Sigmoid colon (tissue), 3 donors: Measurements from ENCODE around the gene LRRTM4.

Experiments
- POLR2A ChIP-seq, 2 donors: fragments of 450-650 bp; IDR thresholded peaks; one replicate each; pipeline ENCODE4 v1.6.1; 2016; ENCODE audit warnings: antibody characterized with exemption in 2 of 2, mild to moderate bottlenecking in 2 of 2, moderate library complexity in 2 of 2
- TF ChIP-seq, protein P1 (sequence below), 4 experiments: fragments of 450-650 bp in 3 of 4; fragments of 200-600 bp in 1 of 4; IDR thresholded peaks; one replicate each; pipeline ENCODE4 v1.5.1; 2016 to 2019; ENCODE audit warnings: antibody characterized with exemption in 4 of 4, mild to moderate bottlenecking in 3 of 4, moderate library complexity in 2 of 4

GRCh38 chr2:77161009-77161408 lies 361.2 kb downstream of the LRRTM4 start:
- TF ChIP-seq, protein P1, sequence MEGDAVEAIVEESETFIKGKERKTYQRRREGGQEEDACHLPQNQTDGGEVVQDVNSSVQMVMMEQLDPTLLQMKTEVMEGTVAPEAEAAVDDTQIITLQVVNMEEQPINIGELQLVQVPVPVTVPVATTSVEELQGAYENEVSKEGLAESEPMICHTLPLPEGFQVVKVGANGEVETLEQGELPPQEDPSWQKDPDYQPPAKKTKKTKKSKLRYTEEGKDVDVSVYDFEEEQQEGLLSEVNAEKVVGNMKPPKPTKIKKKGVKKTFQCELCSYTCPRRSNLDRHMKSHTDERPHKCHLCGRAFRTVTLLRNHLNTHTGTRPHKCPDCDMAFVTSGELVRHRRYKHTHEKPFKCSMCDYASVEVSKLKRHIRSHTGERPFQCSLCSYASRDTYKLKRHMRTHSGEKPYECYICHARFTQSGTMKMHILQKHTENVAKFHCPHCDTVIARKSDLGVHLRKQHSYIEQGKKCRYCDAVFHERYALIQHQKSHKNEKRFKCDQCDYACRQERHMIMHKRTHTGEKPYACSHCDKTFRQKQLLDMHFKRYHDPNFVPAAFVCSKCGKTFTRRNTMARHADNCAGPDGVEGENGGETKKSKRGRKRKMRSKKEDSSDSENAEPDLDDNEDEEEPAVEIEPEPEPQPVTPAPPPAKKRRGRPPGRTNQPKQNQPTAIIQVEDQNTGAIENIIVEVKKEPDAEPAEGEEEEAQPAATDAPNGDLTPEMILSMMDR (IDR thresholded peaks at IDR 0.05) = no peak
- no peak for TF ChIP-seq POLR2A (IDR thresholded peaks at IDR 0.05)
